ENCODE data around the gene RNU5B-1.
A peak's percentile ranks its signal among the peaks of the same experiment; 100 is the strongest.

Gene RNU5B-1
- 11.2 to 21.5 reads per million in 2 donors for total RNA-seq

- DNase-seq = peak; percentile 29 to 94 (median 77)
These were observed at the start of gene RNU5B-1 for GRCh38 chr15:65304381-65305149. RNU5B-1 (plus strand) TSS chr15:65304677.

GRCh38 chr15:65254758-65255157, 49.7 kb upstream of the RNU5B-1 start:
- DNase-seq = no peak

- DNase-seq = no peak
These were observed 48.9 kb upstream of the RNU5B-1 start for GRCh38 chr15:65255486-65256140.

GRCh38 chr15:65258375-65259262, 45.9 kb upstream of the RNU5B-1 start:
- DNase-seq = no peak

- no peak for DNase-seq
These were observed 45.1 kb upstream of the RNU5B-1 start for GRCh38 chr15:65259367-65259797.

- DNase-seq = no peak
These were observed 43.5 kb upstream of the RNU5B-1 start for GRCh38 chr15:65260968-65261367.

GRCh38 chr15:65263313-65263712, 41.2 kb upstream of the RNU5B-1 start:
- no peak for DNase-seq

- DNase-seq = no peak
These were observed 39.5 kb upstream of the RNU5B-1 start for GRCh38 chr15:65264863-65265430.

- DNase-seq = no peak
These were observed 38.0 kb upstream of the RNU5B-1 start for GRCh38 chr15:65266469-65266868.

- DNase-seq = no peak
These were observed 36.1 kb upstream of the RNU5B-1 start for GRCh38 chr15:65268411-65268810.

GRCh38 chr15:65270811-65271545, 33.5 kb upstream of the RNU5B-1 start:
- peak in 1 of 5 experiments; percentile 26 for DNase-seq

GRCh38 chr15:65275104-65275727, 29.3 kb upstream of the RNU5B-1 start:
- no peak for DNase-seq

GRCh38 chr15:65275728-65276126, 28.8 kb upstream of the RNU5B-1 start:
- DNase-seq = no peak

GRCh38 chr15:65277015-65277414, 27.5 kb upstream of the RNU5B-1 start:
- DNase-seq = no peak

GRCh38 chr15:65278480-65278879, 26.0 kb upstream of the RNU5B-1 start:
- DNase-seq = no peak

- DNase-seq = no peak
These were observed 19.0 kb upstream of the RNU5B-1 start for GRCh38 chr15:65285291-65286068.

GRCh38 chr15:65286069-65286703, 18.3 kb upstream of the RNU5B-1 start:
- DNase-seq = peak in 2 of 5 experiments; percentile 8 to 41

GRCh38 chr15:65286704-65287519, 17.6 kb upstream of the RNU5B-1 start, which contains the start of gene PARP16:
PARP16 (minus strand) TSS chr15:65286883; CDS start chr15:65286426, 457 bp downstream.
- DNase-seq = peak; percentile 87 to 97 (median 90)

- DNase-seq = no peak
These were observed 17.0 kb upstream of the RNU5B-1 start for GRCh38 chr15:65287520-65287855.

Data from T-helper 2 cell (primary cell).